Nephron progenitor cell (in vitro differentiated cells): ENCODE measurements around the gene SHROOM3.
A peak's percentile ranks its signal among the peaks of the same experiment; 100 is the strongest.

ENCODE experiments used
- DNase-seq: peaks from one replicate; pipeline ENCODE4 v3.0.0; 2021
- H3K27ac Mint-ChIP-seq: 2 replicates; pipeline ENCODE4 v1.8.0; 2021; ENCODE audit warnings: mild to moderate bottlenecking, moderate library complexity, mixed read lengths
- H3K27me3 Mint-ChIP-seq: 2 replicates; pipeline ENCODE4 v1.8.0; 2021; ENCODE audit warnings: mild to moderate bottlenecking, low read depth, mixed read lengths; ENCODE audit not compliant: poor library complexity
- H3K36me3 Mint-ChIP-seq: 2 replicates; pipeline ENCODE4 v1.8.0; 2021; ENCODE audit warnings: low read depth, mixed read lengths
- H3K4me1 Mint-ChIP-seq: 2 replicates; pipeline ENCODE4 v1.8.0; 2021; ENCODE audit warnings: mixed read lengths
- H3K4me3 Mint-ChIP-seq: 2 replicates; pipeline ENCODE4 v1.8.0; 2021; ENCODE audit warnings: mild to moderate bottlenecking, moderate library complexity, mixed read lengths
- H3K9me3 Mint-ChIP-seq: 2 replicates; pipeline ENCODE4 v1.8.0; 2021; ENCODE audit warnings: mild to moderate bottlenecking, moderate library complexity, mixed read lengths
- CTCF ChIP-seq: fragments of 200-600 bp; sonication (generic); IDR thresholded peaks from 2 replicates; pipeline ENCODE4 v1.5.0; 2021; ENCODE audit warnings: antibody characterized with exemption

Gene SHROOM3

GRCh38 chr4:76683144-76683543, 248.1 kb downstream of the SHROOM3 start:
- peaks cover 27% of the 10 kb centered on the region for H3K36me3 Mint-ChIP-seq
- no peaks in the 10 kb centered on the region for H3K27me3 Mint-ChIP-seq
- H3K4me3 Mint-ChIP-seq: no peak overlapping the region
- no peak for DNase-seq
- no peak overlapping the region for H3K27ac Mint-ChIP-seq
- H3K4me1 Mint-ChIP-seq: peaks cover 58% of the 10 kb centered on the region
- no peak for TF ChIP-seq CTCF
- no peaks in the 10 kb centered on the region for H3K9me3 Mint-ChIP-seq

GRCh38 chr4:76687746-76688448, 252.9 kb downstream of the SHROOM3 start:
- H3K4me3 Mint-ChIP-seq: peak overlapping the region; percentile 89
- peak overlapping the region; percentile 95 for H3K27ac Mint-ChIP-seq
- DNase-seq: peak; percentile 21
- H3K36me3 Mint-ChIP-seq: peaks cover 12% of the 10 kb centered on the region
- H3K9me3 Mint-ChIP-seq: no peaks in the 10 kb centered on the region
- TF ChIP-seq CTCF: no peak
- H3K27me3 Mint-ChIP-seq: no peaks in the 10 kb centered on the region
- peaks cover 61% of the 10 kb centered on the region for H3K4me1 Mint-ChIP-seq

- Mint-ChIP-seq H3K27ac (peak overlapping the region; percentile 95), H3K4me1 (peaks cover 67% of the 10 kb centered on the region), H3K36me3 (peaks cover 12% of the 10 kb centered on the region), H3K4me3 (peak overlapping the region; percentile 89), H3K9me3 (no peaks in the 10 kb centered on the region), H3K27me3 (no peaks in the 10 kb centered on the region)
- DNase-seq: no peak
- no peak for TF ChIP-seq CTCF
These were observed 253.7 kb downstream of the SHROOM3 start for GRCh38 chr4:76688619-76689144.

GRCh38 chr4:76689145-76689817, 254.3 kb downstream of the SHROOM3 start:
- no peak for TF ChIP-seq CTCF
- Mint-ChIP-seq H3K27ac (peak overlapping the region; percentile 99), H3K4me1 (peaks cover 69% of the 10 kb centered on the region), H3K4me3 (peak overlapping the region; percentile 98), H3K9me3 (no peaks in the 10 kb centered on the region), H3K36me3 (peaks cover 12% of the 10 kb centered on the region), H3K27me3 (no peaks in the 10 kb centered on the region)
- DNase-seq: peak; percentile 70

- H3K36me3 Mint-ChIP-seq: peaks cover 8% of the 10 kb centered on the region
- peaks cover 70% of the 10 kb centered on the region for H3K4me1 Mint-ChIP-seq
- no peaks in the 10 kb centered on the region for H3K9me3 Mint-ChIP-seq
- H3K4me3 Mint-ChIP-seq: peak overlapping the region; percentile 98
- TF ChIP-seq CTCF: no peak
- peak; percentile 18 for DNase-seq
- peak overlapping the region; percentile 99 for H3K27ac Mint-ChIP-seq
- no peaks in the 10 kb centered on the region for H3K27me3 Mint-ChIP-seq
These were observed 255.2 kb downstream of the SHROOM3 start for GRCh38 chr4:76690011-76690905.
